Small intestine (tissue), 7 donors: ENCODE data around the gene LITAFD. TPM values are rescaled to one million over a fixed set of nuclear protein-coding genes. Genes with fewer than 3 reads are reported as not detected.

Experiments
- DNase-seq, 2 donors: peaks; one replicate each; pipeline versions ENCODE4 v3.0.0 to v3.0.0-alpha.2; 2013
- FAIRE-seq: peaks from 2 replicates; lab custom pipeline; 2012; peaks lifted over from hg19 to GRCh38; lab: Jason Lieb, UNC
- H3K27ac ChIP-seq, 3 donors: one replicate each; pipeline ENCODE4 v1.5.1; 2013; ENCODE audit warnings: low read length in 2 of 3, mild to moderate bottlenecking in 2 of 3, control low read depth in 1 of 3, inconsistent platforms in 1 of 3, low read depth in 1 of 3, moderate library complexity in 1 of 3
- H3K27me3 ChIP-seq, 3 donors: one replicate each; pipeline ENCODE4 v1.6.1; 2013; ENCODE audit warnings: low read length in 3 of 3, inconsistent platforms in 1 of 3; ENCODE audit not compliant: control insufficient read depth in 3 of 3, insufficient read depth in 3 of 3
- H3K36me3 ChIP-seq, 3 donors: one replicate each; pipeline ENCODE4 v1.6.1; 2013; ENCODE audit warnings: low read length in 3 of 3, inconsistent platforms in 1 of 3, low read depth in 1 of 3, mild to moderate bottlenecking in 1 of 3, moderate library complexity in 1 of 3; ENCODE audit not compliant: control insufficient read depth in 3 of 3, insufficient read depth in 2 of 3
- H3K4me1 ChIP-seq, 3 donors: one replicate each; pipeline ENCODE4 v1.6.1; 2013; ENCODE audit warnings: low read length in 2 of 3, inconsistent platforms in 1 of 3, low read depth in 1 of 3, mild to moderate bottlenecking in 1 of 3, moderate library complexity in 1 of 3; ENCODE audit not compliant: control insufficient read depth in 3 of 3, insufficient read depth in 2 of 3
- H3K4me3 ChIP-seq, 3 donors: one replicate each; pipeline ENCODE4 v1.5.1; 2013; ENCODE audit warnings: low read length in 3 of 3, control low read depth in 1 of 3, inconsistent platforms in 1 of 3, low read depth in 1 of 3, mild to moderate bottlenecking in 1 of 3, moderate library complexity in 1 of 3
- H3K9me3 ChIP-seq, 2 donors: one replicate each; pipeline ENCODE4 v1.6.1; 2013; ENCODE audit warnings: low read depth in 1 of 2, low read length in 1 of 2; ENCODE audit not compliant: control insufficient read depth in 2 of 2, insufficient read depth in 1 of 2
- WGBS, 3 donors: extraction: QIAGEN DNeasy Blood & Tissue Kit; methylation state at CpG; one replicate each; pipeline ENCODE4 v1.1.7; 2013; 5-methylcytosine and 5-hydroxymethylcytosine counted together
- polyA plus RNA-seq, 4 donors: library from polyadenylated mRNA; stranded (reverse) in 3 of 4; unstranded in 1 of 4; fragments of 200-250 nt in 3 of 4; fragments of 120-200 nt in 1 of 4; gene quantifications; one replicate each; pipeline versions ENCODE4 v1.2.1 to v1.2.3, GENCODE V29; 2013
- donor health status: healthy with polysubstance abuse.
- donor health status: control.
- donor health status: control.
- donor health status: Bipolar disorder and iron deficiency.
- donor health status: healthy.

Gene LITAFD
- polyA plus RNA-seq, 4 donors = 1.6 TPM; not detected in 3

DNA sequence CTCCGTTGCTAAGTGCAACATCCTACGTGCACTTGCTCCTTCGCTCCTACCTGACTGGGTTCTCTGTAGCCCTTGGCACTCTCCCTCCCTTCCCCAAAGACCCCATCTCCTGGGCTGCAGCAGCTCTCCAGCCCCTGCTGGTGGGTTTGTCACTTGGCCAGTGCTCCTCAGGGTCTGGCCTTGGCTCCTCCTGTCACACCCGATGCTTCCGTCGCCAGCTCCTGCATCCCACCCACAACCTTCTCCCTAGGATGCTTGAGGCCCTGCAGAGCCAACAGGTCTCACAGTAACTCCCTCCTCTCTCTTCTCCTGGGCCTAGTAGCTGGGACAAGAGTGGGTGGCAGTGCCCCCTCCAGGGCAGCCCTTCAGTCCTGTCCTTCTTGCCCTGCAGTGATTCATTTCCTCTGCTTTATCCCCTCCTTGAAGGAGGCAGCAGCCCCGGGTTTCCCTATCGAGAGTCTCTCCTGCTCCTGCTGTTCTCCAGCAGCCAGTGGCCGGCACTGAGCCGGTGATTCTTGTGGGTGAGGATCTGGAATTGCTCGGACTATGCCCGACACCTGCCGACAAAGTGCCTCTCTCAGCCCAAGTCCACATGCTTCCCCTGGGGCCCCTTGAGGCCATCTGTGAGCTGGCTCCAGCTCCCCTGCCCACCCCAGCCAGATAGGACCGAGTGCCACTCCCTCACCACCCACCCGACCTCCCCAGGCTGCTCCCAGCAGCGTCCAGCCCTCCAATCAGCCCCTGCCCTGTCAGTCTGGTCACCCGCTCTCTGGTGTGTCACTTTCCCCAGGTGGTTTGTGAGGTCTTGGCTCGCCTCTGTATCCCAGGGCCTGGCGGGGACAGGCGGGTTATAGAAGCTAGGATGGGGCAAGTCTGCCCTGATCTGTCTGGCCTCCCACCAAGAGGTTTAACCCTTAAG, 3.8 kb downstream of the LITAFD start:
- 7 to 14% (median 12%) methylated on average over 19 to 20 of the region's 20 CpGs for WGBS, 3 donors
- peak overlapping the region in 1 of 3 donors; percentile 32 for H3K4me3 ChIP-seq
- FAIRE-seq = no peak
- H3K9me3 ChIP-seq = no peaks in the 10 kb centered on the region
- peak overlapping the region in 1 of 3 donors; percentile 93 for H3K27ac ChIP-seq
- DNase-seq = peak; percentile 73 to 93
- no peaks in the 10 kb centered on the region for H3K27me3 ChIP-seq
- H3K36me3 ChIP-seq = peaks cover 0 to 43% (median 4%) of the 10 kb centered on the region in 3 donors
- peaks cover 3 to 49% (median 5%) of the 10 kb centered on the region in 3 donors for H3K4me1 ChIP-seq

DNA sequence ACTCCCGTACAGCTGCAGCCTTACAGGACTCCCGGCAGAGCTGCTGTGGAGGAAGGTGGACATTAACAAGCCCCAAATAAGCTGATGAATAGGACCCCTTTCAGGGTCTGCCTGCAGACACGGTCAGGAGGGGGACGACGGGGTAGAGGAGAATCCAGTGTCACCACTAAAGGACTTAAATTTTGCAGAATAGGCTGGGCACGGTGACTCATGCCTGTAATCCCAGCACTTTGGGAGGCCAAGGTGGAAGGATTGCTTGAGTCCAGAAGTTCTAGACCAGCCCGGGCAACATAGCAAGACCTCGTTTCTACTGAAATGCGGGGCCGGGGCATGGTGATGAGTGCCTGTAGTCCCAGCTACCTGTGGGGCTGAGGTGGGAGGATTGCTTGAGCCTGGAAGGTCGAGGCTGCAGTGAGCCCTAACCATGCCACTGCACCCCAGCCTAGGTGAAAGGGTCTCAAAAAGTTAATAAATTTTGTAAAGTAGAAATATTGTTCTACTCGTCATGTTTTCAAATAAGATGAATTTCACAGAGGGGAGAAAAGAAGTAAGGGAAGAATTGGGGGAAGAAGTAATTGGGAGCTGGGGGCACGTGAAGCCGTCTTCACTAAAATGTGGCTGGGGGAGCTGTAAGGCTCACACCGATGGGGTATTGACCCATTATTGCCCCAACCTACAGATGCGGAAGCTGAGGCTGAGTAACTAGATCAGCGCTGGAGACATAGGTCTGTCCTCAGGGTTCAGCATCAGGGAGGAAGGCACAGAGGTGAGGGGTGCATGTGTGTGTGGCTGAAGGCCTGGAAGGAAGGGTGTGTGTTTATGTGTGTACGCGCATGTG, 4.7 kb downstream of the LITAFD start:
- Histone ChIP-seq H3K27me3 (no peaks in the 10 kb centered on the region), H3K4me3 (peak overlapping the region in 1 of 3 donors; percentile 8), H3K36me3 (peaks cover 0 to 52% (median 4%) of the 10 kb centered on the region in 3 donors), H3K27ac (peak overlapping the region in 1 of 3 donors; percentile 93), H3K9me3 (no peaks in the 10 kb centered on the region), H3K4me1 (peaks cover 3 to 43% (median 5%) of the 10 kb centered on the region in 3 donors)
- DNase-seq = no peak
- 55 to 69% (median 63%) methylated on average over 19 of the region's 19 CpGs for WGBS, 3 donors
- no peak for FAIRE-seq

DNA sequence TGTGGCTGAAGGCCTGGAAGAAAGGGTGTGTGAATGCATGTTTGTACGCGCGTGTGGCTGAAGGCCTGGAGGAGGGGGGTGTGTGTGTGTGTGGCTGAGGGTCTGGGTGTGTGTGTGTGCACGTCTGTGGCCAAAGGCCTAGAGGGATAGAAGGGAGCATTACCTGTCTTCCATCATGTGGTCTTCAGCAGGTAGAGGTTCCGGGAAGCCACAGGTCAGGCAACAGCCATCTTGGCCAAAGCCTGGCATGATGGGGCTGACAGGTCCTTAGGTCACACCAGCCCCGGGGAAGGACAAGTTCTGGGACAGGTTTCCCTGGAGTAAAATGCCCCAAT, 5.2 kb downstream of the LITAFD start:
- DNase-seq (no peak), FAIRE-seq (no peak)
- Histone ChIP-seq H3K4me1 (peaks cover 3 to 38% (median 5%) of the 10 kb centered on the region in 3 donors), H3K4me3 (no peak overlapping the region), H3K27ac (no peak overlapping the region), H3K9me3 (no peaks in the 10 kb centered on the region), H3K36me3 (peaks cover 0 to 57% (median 4%) of the 10 kb centered on the region in 3 donors), H3K27me3 (no peaks in the 10 kb centered on the region)
- 87 to 93% (median 91%) methylated on average over 6 of the region's 6 CpGs for WGBS, 3 donors

DNA sequence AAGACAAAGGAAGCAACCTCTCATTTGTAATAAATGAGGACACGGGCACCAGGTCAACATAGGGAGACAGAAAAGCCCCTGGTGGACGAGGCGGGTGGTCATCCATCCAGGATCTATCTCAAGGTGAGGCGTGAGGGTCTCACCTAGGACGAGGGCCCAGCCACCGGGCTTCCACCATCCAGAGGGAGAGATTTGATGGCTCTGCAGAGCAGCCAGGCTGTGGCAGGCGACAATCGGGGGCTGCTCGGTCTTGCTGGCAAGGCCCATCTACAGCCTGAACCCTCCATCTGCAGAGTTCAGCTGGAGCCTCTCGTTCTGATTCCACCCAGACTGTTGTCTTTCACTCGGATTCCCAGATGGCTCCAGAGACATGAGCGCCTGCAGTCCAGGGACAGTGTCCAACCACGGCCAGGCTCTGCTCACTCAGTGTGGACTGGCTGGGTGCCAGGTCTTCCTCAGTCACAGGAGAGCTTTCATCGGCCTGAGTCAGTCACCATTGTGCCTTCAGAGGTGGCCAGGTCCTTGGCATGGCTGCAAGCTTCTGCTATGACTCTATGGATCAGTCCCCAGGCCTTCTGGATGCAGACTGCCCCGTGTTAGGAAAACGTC, 5.9 kb downstream of the LITAFD start:
- Histone ChIP-seq H3K4me1 (peaks cover 3 to 34% (median 5%) of the 10 kb centered on the region in 3 donors), H3K36me3 (peaks cover 0 to 56% (median 4%) of the 10 kb centered on the region in 3 donors), H3K4me3 (no peak overlapping the region), H3K27me3 (no peaks in the 10 kb centered on the region), H3K27ac (no peak overlapping the region), H3K9me3 (no peaks in the 10 kb centered on the region)
- FAIRE-seq (no peak), DNase-seq (no peak)
- 73 to 82% (median 80%) methylated on average over 16 of the region's 16 CpGs for WGBS, 3 donors

DNA sequence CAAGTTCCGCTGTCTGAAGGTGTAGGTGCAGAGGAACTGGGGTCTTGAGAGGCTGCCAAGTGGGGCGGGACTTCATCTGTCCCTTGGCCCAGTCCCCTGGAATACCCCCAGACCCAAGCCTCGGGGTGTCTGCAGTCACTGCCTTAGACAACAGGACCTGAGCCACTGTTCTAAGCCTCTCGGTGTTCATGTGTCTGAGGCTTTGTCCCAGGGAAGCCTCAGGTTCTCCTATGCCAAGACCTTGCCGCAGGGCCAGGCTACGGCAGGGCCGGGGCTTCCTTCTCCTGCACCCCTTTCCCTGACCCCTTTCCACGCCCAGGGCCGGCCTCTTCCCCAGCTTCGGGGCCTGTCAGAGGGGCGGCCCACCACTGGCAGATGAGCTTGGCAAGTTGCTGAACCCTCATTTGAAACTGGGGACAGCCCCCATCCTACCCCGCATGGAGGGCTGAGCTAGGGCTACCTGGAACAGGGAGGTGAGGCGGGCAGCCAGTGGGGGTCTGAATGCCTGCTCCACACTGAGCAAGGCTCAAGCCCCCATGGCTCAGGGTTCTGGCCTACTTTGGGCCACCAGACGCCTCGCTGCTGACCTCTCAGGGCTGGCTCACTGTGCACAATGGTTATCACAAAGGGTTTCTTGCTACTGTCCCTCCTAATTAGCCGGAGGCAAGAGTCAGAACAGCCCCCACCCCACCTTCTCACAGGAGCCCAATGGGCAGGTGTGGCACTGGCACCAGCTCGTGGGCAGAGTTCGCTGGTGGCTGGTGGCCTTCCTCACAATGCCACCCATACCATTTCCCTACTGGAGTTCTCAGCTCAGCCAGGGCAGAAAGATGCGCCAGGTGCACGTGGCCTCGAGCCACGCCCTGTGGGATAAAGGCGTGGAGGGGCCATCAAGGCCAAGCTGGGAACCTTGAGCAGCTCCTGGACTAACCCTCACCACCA, 7.1 kb downstream of the LITAFD start:
- H3K4me3 ChIP-seq = no peak overlapping the region
- DNase-seq (peak in 1 of 2 donors; percentile 45), FAIRE-seq (no peak)
- H3K9me3 ChIP-seq = no peaks in the 10 kb centered on the region
- peaks cover 3 to 26% (median 5%) of the 10 kb centered on the region in 3 donors for H3K4me1 ChIP-seq
- H3K27ac ChIP-seq = no peak overlapping the region
- H3K36me3 ChIP-seq = peaks cover 3 to 64% (median 10%) of the 10 kb centered on the region in 3 donors
- 63 to 79% (median 74%) methylated on average over 22 to 23 of the region's 23 CpGs for WGBS, 3 donors
- H3K27me3 ChIP-seq = no peaks in the 10 kb centered on the region

DNA sequence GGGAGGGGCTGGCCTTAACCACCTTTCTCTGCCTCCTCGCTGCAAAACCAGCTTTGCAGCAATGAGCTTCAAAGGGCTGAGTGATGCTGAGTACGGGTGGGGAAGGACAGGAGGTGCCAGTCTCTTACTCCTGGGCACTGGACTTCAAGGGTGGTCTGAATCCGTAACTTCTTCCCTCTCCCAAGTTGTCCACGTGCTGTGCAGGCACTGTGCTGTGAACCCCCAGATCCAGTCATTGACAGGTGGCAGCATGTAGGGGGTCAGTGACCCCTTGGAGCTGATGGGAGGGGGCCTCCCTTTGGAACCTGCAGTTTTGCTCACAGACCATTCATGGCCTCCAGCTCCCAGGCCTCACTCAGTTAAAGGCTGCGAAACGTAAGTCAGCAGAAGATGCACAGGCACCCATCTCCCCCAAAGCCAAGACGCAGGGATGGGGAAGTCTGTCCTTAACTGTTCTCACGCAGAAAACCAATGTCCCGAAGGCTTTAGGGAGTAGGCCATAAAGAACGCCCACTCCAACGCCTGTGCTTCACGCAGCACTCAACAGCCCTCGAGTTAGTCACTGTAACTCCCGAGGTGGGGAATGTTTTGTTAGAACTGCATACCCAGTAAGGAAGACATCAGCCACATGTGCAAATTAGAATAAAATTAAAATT, 7.9 kb downstream of the LITAFD start:
- Histone ChIP-seq H3K9me3 (no peaks in the 10 kb centered on the region), H3K4me1 (peaks cover 0 to 18% (median 5%) of the 10 kb centered on the region in 3 donors), H3K27ac (no peak overlapping the region), H3K4me3 (no peak overlapping the region), H3K36me3 (peaks cover 5 to 72% (median 17%) of the 10 kb centered on the region in 3 donors), H3K27me3 (no peaks in the 10 kb centered on the region)
- DNase-seq = no peak
- WGBS, 3 donors = 71 to 78% (median 77%) methylated on average over 14 of the region's 14 CpGs
- FAIRE-seq = no peak

DNA sequence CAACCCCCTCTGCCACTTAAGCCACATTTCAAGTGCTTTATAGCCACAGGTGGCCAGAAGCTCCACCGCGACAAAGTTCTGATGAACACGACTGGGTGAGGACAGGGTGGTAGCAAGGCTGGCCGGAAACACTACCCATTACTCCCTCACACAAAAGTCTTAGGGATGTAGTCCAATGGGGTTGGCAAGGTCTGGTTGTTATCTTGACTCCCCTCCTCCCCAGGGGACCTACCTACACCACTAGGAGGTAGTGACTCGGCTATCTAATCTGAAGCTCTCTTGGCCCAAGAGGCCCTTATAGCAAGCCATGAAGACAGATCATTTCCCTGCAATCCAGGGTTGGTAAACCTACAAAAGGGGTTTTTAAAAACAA, 8.4 kb downstream of the LITAFD start:
- no peak overlapping the region for H3K27ac ChIP-seq
- no peak overlapping the region for H3K4me3 ChIP-seq
- FAIRE-seq (no peak), DNase-seq (no peak)
- H3K27me3 ChIP-seq = no peaks in the 10 kb centered on the region
- no peaks in the 10 kb centered on the region for H3K9me3 ChIP-seq
- WGBS, 3 donors = 84 to 91% (median 85%) methylated on average over 5 of the region's 5 CpGs
- peaks cover 0 to 13% (median 5%) of the 10 kb centered on the region in 3 donors for H3K4me1 ChIP-seq
- peaks cover 7 to 74% (median 20%) of the 10 kb centered on the region in 3 donors for H3K36me3 ChIP-seq
